ENCODE data around the gene ZNF408.
A peak's percentile ranks its signal among the peaks of the same experiment; 100 is the strongest.
"Not testable (repeated sequence)": the region's sequence is repeated elsewhere in the genome, so short reads cannot be mapped to it uniquely, and the experiment has no call there.

Gene ZNF408

DNA sequence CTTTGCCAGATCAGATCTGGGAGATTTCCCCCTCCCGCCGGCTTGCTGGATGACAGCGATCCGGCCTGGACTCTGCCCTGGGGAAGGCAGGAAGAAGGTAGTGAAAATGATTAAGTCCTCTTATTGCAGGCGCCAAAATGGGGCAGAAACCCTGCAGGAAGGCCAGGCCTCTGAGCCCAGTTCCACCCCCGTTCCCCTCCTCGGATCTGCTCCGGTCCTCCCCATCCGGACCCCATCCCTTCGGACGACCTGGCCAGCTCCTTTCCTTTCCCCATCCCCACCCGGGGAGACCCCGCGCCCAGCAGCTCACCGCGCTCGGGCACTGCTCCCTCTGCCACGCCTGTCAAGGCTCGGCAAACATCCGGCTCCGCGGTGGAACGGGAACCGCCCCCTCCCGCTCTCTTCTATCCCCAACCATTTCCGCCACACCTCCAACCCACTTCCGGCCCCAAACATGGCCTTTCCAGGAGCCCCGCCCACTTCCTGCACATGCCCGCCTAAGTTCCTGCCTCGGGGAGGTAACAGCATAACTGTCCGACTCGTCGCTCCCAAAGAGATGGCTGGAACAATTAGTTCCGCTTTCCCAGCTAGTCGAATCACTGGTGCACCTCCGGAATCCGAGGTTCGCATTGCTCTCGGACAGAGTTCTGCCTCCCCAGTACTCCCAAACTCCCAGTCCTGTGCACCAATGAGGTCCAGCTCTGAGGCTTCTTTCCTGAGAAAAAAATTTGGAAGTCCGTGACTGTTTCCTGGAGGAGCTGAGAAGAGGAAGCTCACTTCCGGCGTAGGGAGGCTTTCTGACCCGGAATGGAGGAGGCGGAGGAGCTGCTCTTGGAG lies at the start of gene ZNF408, which contains the start of gene ARHGAP1:
Gene ZNF408 (plus strand): TSS at position 791 of the 837 bp plus-strand sequence. CDS start 17 bp downstream, at position 808.
Gene ARHGAP1 (minus strand): TSS at position 379 of the 837 bp plus-strand sequence. CDS start 4,512 bp downstream, outside the sequence.
- DNase-seq = peak; percentile 99 to 100

- no peak for DNase-seq
Observed at GRCh38 chr11:46655631-46656030, 45.2 kb upstream of the ZNF408 start.

DNA sequence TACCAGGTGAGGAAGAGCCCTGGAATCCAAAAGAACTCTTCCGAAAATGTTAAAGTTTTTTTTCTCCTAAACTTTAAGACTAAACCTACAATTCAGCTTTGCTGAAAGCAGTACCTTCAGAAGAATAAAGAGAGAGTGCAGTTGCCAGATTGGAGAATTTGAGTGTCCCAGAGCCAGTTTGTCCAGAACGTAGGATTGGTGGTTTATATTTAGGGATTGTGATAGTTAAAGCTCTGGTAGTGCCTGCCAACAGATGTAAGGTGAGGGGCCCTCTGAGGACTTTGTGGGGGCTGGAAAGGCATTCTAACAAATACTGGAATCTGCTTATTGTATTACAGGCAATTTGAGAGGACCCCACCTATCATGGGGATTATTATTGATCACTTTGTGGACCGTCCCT lies 43.6 kb upstream of the ZNF408 start:
- no peak for DNase-seq

- no peak for DNase-seq
Observed at GRCh38 chr11:46658259-46658658, 42.6 kb upstream of the ZNF408 start.

DNA sequence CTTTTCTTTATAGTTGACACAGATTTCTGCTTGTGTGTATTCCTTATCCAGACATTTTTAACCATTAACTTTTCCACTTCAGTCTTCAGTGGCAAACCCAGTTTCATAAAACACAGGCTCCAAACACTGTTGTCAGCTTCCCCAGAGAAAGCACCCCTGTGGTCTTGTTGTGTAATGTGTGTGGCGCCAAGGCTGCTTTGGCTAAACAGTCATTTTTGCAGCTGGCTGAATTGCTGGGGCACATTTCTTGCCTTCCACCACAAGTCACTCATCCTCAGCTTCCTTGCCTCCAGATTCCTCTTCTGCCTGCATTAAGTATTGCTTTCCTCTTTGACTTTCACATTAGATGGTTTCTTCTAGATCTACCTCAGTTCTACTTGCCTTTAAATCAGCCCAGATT lies 40.9 kb upstream of the ZNF408 start:
- no peak for DNase-seq

DNA sequence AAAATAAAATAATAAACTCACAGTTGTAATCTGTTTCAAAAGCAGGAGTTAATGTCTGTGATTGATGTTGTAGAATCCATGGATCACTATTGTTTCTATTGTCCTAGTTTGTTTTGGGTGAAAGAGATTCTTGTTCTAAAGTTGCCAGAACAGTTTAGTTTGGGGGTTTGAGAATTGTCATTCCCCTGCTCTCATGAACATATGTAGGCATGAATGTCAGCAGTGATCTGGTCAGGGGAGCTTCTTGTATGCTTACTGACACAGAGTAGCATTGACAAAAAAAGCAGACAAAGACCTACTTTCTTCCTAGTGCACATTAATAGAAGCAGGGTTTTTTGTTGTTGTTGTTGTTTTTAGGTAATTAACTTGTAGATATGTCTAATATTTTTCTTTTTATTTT lies 39.0 kb upstream of the ZNF408 start:
- DNase-seq = no peak

GRCh38 chr11:46662366-46662765 lies 38.5 kb upstream of the ZNF408 start:
- DNase-seq = no peak

DNA sequence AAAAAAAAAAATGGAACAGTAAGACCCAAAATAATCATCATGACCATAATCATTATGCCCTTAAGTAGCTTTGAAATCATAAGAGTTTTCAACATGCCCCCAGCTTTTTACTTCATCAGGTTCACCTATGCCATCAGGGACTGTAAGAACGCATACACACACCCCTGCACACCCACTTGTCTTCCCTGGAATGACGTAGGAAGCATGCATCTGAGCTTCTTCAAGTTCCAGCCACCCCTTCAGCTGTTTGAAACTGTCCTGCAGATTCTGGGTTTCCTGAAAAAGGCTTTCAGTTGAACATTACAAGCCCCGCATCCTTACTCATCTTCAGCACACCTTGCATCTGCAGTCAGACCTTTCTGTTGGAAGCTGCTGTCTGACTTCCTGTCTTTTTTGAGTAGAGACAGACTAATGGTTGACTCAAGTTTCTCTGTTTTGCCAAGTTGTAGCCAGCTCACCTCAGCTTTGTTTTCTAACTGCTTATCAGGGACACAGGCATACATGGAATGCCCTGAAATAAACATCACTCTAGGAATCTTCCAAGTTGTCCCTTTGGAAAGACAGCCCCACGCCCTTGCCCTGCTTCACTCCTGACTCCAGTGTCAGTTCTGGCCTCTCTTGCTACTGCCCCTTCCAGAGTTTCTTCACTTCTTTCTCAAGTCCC lies 37.4 kb upstream of the ZNF408 start:
- DNase-seq = no peak

DNA sequence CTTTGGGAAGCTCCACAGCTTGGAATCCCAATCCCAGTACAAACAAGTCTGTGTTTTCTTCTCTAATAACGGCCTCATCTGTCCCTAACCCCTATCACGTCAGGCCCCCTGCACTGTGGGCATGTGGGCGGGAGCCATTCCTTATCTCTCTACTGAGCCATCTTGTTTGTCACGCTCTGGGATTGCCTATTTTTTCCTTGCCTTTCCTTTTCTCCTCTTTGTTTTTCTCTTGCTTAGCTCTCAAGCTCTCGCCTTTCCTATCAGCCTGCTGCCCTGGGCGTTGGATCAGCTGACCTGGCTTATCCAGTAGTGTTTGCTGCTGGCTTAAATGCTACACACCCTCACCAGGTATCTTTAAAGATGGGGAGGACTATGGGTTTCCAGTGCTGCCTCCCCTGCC lies 36.2 kb upstream of the ZNF408 start:
- no peak for DNase-seq

DNA sequence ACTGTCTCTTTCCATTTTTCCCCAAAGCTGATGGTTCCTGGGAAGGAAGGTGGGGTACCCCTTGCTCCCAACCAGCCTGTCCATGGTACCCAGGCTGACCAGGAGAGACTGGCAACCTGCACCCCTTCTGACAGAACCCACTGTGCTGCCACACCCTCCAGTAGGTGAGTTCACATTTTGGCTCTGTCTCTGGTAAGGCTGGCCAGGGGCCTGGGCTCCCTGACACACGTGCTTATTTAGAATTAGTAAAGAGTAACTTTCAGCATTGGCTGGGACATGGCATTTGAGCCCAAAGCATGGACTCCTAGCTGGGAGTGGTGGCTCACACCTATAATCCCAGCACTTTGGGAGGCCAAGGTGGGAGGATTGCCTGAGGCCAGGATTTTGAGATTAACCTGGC lies 35.5 kb upstream of the ZNF408 start:
- DNase-seq = no peak

GRCh38 chr11:46666516-46666915 lies 34.3 kb upstream of the ZNF408 start:
- DNase-seq = no peak

GRCh38 chr11:46667043-46667481 lies 33.8 kb upstream of the ZNF408 start:
- no peak for DNase-seq

DNA sequence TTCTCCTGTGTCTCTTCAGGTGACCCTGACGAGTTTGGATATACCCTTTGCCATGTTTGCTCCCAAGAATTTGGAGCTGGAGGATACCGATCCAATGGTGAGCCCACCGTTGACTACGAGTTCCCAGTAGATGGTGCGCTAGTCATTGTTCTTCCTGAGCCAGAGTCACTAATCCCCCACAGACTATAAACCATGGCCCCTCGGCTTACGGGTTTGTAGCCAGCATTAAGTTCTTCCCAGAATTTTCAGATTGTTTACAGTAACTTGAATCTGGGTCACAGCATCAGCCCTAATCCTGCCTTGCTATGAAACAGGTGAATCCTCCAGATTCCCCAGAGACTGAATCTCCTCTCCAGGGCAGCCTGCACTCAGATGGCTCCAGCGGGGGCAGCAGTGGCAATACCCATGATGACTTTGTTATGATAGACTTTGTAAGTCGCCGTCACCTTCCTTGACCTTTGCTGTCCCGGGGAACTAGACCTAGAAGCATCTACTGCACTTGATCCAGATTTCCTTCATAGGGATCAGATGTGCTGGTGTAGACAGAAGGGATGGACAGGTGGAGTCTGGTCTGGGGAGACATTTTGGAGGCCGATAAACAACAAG lies 32.2 kb upstream of the ZNF408 start:
- DNase-seq = no peak

- DNase-seq = no peak
Observed at GRCh38 chr11:46669711-46670139, 31.1 kb upstream of the ZNF408 start.

DNA sequence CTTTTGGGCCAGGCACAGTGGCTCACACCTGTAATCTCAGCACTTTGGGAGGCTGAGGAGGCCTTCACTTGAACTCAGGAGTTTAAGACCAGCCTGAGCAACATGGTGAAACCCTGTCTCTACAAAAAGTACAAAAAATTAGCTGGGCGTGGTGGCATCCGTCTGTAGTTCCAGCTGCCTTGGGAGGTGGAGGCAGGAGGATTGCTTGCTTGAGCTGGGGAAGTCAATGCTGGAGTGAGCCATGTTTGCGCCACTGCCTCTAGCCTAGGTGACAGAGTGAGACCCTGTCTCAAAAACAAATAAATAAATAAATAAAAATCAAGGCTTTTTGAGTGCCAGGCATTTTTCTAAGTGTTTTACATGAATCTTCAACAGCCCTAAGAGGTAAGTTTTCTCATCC lies 30.3 kb upstream of the ZNF408 start:
- DNase-seq = not testable (repeated sequence)

- no peak for DNase-seq
Observed at GRCh38 chr11:46671958-46672315, 28.9 kb upstream of the ZNF408 start.

GRCh38 chr11:46672381-46672839 lies 28.4 kb upstream of the ZNF408 start:
- no peak for DNase-seq

DNA sequence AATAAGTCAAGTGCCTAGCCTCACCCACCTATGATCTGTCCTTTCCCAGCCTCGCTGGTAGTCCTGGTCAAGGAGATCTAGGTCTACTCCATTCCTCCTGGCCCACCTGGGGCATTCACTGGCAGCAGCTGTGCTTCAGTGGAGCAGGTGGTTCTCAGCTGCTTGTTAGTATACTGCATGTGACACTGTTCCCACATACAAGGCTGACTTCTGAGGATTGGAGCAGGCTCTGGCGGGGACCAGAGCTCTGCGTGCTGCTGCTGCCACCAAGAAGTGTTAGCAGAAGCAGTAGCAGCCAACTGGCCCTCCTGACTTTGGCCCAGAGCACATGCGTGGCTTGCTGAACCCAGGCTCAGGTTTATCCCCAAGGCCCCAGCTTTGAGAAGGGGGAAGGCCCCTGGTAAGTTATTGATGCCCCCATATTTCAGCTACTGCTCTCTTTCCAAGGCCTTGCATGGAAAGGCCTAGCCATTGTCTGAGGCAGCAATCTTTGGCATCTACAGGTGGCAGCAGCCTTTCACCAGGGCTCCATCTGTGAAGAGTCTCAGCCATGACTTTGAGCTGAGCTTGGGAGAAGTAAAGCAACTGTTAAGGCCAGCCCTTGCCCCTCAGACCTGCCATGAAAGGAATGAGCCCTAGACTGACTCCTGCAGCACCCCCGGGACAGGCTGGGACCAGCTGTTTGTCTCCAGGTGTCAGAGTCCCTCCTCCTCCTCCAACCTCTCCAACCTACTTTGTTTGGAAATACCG lies 26.9 kb upstream of the ZNF408 start:
- no peak for DNase-seq

GRCh38 chr11:46674463-46675287 lies 26.2 kb upstream of the ZNF408 start:
- no peak for DNase-seq

GRCh38 chr11:46675288-46675851 lies 25.5 kb upstream of the ZNF408 start:
- DNase-seq = no peak

DNA sequence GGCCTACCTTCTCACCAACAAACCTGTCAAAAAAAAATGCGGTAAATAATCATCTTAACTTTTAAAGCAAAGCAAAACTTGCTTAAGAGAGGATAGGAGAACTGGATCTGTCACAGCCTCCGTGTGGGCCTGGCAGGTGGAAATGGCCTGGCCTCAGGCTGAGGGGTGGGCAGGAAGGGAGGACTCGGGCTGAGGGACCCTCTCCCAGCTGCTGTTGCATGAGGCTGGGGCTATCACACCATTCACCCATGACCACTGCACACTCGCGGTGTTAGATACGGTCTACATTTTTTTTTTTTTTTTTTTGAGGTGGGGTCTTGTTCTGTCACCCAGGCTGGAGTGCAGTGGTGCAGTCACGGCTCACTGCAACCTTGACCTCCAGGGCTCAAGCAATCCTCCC lies 24.9 kb upstream of the ZNF408 start:
- no peak for DNase-seq

All from activated CD4-positive, alpha-beta T cell treated with anti-CD3 and anti-CD28 coated beads, Interleukin-2, amount 50 U/mL, for 48 hours (primary cell).